ENCODE data around the gene MYO3B. TPM values are rescaled to one million over a fixed set of nuclear protein-coding genes. Genes with fewer than 3 reads are reported as not detected.

MYO3B gene
- total and polyA plus RNA-seq, 2 of the 8 experiments (the other 6 are each of a cell fraction or from before 2014, with no cell fraction given): 0.17 to 0.19 TPM

GRCh38 chr2:170330881-170331280, 152.9 kb downstream of the MYO3B start:
- no peak overlapping the region for H4K91ac ChIP-seq (replicated peaks; ENCODE audit: insufficient read length, low read length)
- H4K8ac ChIP-seq (ENCODE audit: extremely low read depth, insufficient read depth, low read length): no peak overlapping the region
- WGBS, 2 experiments (ENCODE audit: extremely low coverage in 1 of 2, insufficient coverage in 1 of 2, insufficient read length in 1 of 2, insufficient replicate concordance in 2 of 2, low coverage in 1 of 2, low lambda C conversion rate in 2 of 2, missing lambda C conversion rate in 1 of 2): 95% methylated on average over 1 of the region's 1 CpG; no CpG with 5 or more reads in 1 of the 2 experiments
- H3K18ac ChIP-seq (ENCODE audit: extremely low read depth, low read length): no peak overlapping the region
- H3K4me1 ChIP-seq (replicated peaks in 1 of 4; ENCODE audit: control insufficient read depth in 3 of 4, insufficient read depth in 4 of 4, low read length in 3 of 4): no peaks in the 10 kb centered on the region
- H2BK120ac ChIP-seq (replicated peaks; ENCODE audit: low read depth, low read length): no peak overlapping the region
- peaks cover 0 to 4% (median 0%) of the 10 kb centered on the region in 4 experiments; a peak in 1 of 8 replicates for H3K36me3 ChIP-seq (ENCODE audit: control insufficient read depth in 2 of 4, insufficient read depth in 4 of 4, low read length in 3 of 4)
- ChIA-PET POLR2A (ENCODE audit: partially characterized antibody) (interaction anchor here (0.6 kb wide), 1 partner anchor 12 kb away, joined by 3 read pairs; no protein-coding TSS in a partner anchor), CTCF (ENCODE audit: partially characterized antibody) (interaction anchor here (0.5 to 1.2 kb wide), 4 partner anchors 9 to 350 kb away, joined by 3 to 4 read pairs (median 4); no protein-coding TSS in a partner anchor)
- no peak overlapping the region for H2BK5ac ChIP-seq (ENCODE audit: low read depth, low read length)
- DNase-seq (ENCODE audit: low read depth in 1 of 2, low spot score in 2 of 2) (no peak), FAIRE-seq (no peak)
- no peak overlapping the region for H2BK20ac ChIP-seq (ENCODE audit: low read length)
- H3K27ac ChIP-seq (ENCODE audit: low read depth, low read length): no peak overlapping the region
- H3K79me2 ChIP-seq (ENCODE audit: control insufficient read depth in 1 of 2, insufficient read depth in 2 of 2, low read length in 2 of 2): no peaks in the 10 kb centered on the region
- H2AK5ac ChIP-seq (ENCODE audit: low read depth, low read length): no peak overlapping the region
- no peaks in the 10 kb centered on the region for H3K23me2 ChIP-seq (ENCODE audit: low read depth, low read length)
- no peaks in the 10 kb centered on the region for H3K27me3 ChIP-seq (replicated peaks in 1 of 4; ENCODE audit: control insufficient read depth in 3 of 4, extremely low read depth in 1 of 4, insufficient read depth in 3 of 4, low read length in 3 of 4)
- no peak overlapping the region for H3K9ac ChIP-seq (replicated peaks in 1 of 4; ENCODE audit: extremely low read depth in 1 of 4, low read depth in 3 of 4, low read length in 3 of 4)
- no peak overlapping the region for H4K5ac ChIP-seq (ENCODE audit: insufficient read length, low read depth, low read length)
- H3K4me2 ChIP-seq (ENCODE audit: insufficient read depth in 1 of 2, low read depth in 2 of 2, low read length in 2 of 2): no peak overlapping the region
- H2BK15ac ChIP-seq (ENCODE audit: low read length): no peak overlapping the region
- no peak overlapping the region for H3K4ac ChIP-seq (replicated peaks; ENCODE audit: insufficient read length, low read depth, low read length)
- H3K23ac ChIP-seq (ENCODE audit: insufficient read length): no peak overlapping the region
- no peak overlapping the region for H2BK12ac ChIP-seq (ENCODE audit: low read depth, low read length)
- no peaks in the 10 kb centered on the region for H3K79me1 ChIP-seq (ENCODE audit: low read depth, low read length)
- no peak overlapping the region for H3K4me3 ChIP-seq (ENCODE audit: extremely low read depth in 1 of 4, insufficient read depth in 2 of 4, low read depth in 3 of 4, low read length in 4 of 4)
- H3K9me3 ChIP-seq (ENCODE audit: insufficient read depth in 2 of 2, low read depth in 1 of 2, low read length in 1 of 2): peaks cover 2 to 4% of the 10 kb centered on the region in 2 experiments; a peak in 1 of 4 replicates
- H3K56ac ChIP-seq (replicated peaks; ENCODE audit: insufficient read length, low read depth, low read length): no peak overlapping the region
- H4K20me1 ChIP-seq (replicated peaks in 1 of 2; ENCODE audit: control insufficient read depth in 1 of 2, insufficient read depth in 2 of 2, low read length in 2 of 2): no peaks in the 10 kb centered on the region
- H3K14ac ChIP-seq (ENCODE audit: insufficient read length): no peak overlapping the region
- no peak for TF ChIP-seq SAP30 (IDR thresholded peaks at IDR 0.05; ENCODE audit: insufficient read depth, insufficient replicate concordance, low read length)
- no peak for TF ChIP-seq FOSL1 (IDR thresholded peaks at IDR 0.05; ENCODE audit: insufficient read depth, low read depth, low read length)
- TF ChIP-seq SP1 (IDR thresholded peaks at IDR 0.05; ENCODE audit: low read depth, low read length): no peak
- H2AFZ ChIP-seq (ENCODE audit: low read length): no peak overlapping the region
